GM18868 (cell line): Measurements from ENCODE around the gene LACTBL1.
"Not testable (repeated sequence)": the region's sequence is repeated elsewhere in the genome, so short reads cannot be mapped to it uniquely, and the experiment has no call there.

Source experiments
- ATAC-seq: cut with Tn5 transposase; IDR thresholded peaks from one replicate; pipeline ENCODE4 v1.9.1; 2021; ENCODE audit warnings: mild to moderate bottlenecking, moderate library complexity; ENCODE audit not compliant: unreplicated experiment

LACTBL1 gene

GRCh38 chr1:22945171-22945570 lies 27.5 kb downstream of the LACTBL1 start:
- not testable (repeated sequence) for ATAC-seq

- no peak for ATAC-seq
These were observed 28.2 kb downstream of the LACTBL1 start for GRCh38 chr1:22944346-22945055.

GRCh38 chr1:22941257-22941656 lies 31.4 kb downstream of the LACTBL1 start:
- no peak for ATAC-seq

- no peak for ATAC-seq
These were observed 36.0 kb downstream of the LACTBL1 start for GRCh38 chr1:22936681-22937080.

- no peak for ATAC-seq
These were observed 37.2 kb downstream of the LACTBL1 start for GRCh38 chr1:22935433-22935832.

- ATAC-seq: no peak
These were observed 39.7 kb downstream of the LACTBL1 start for GRCh38 chr1:22932803-22933470.

- ATAC-seq: no peak
These were observed 42.3 kb downstream of the LACTBL1 start for GRCh38 chr1:22930240-22930912.

- ATAC-seq: no peak
These were observed 47.6 kb downstream of the LACTBL1 start for GRCh38 chr1:22925111-22925510.

- no peak for ATAC-seq
These were observed 50.0 kb downstream of the LACTBL1 start for GRCh38 chr1:22922640-22923039.

- ATAC-seq: no peak
These were observed 51.1 kb downstream of the LACTBL1 start for GRCh38 chr1:22921452-22922126.

- no peak for ATAC-seq
These were observed 51.8 kb downstream of the LACTBL1 start for GRCh38 chr1:22920734-22921451.

GRCh38 chr1:22920026-22920733 lies 52.5 kb downstream of the LACTBL1 start:
- no peak for ATAC-seq

- ATAC-seq: no peak
These were observed 53.2 kb downstream of the LACTBL1 start for GRCh38 chr1:22919341-22920025.

GRCh38 chr1:22918644-22919043 lies 54.0 kb downstream of the LACTBL1 start:
- ATAC-seq: no peak

GRCh38 chr1:22917989-22918388 lies 54.7 kb downstream of the LACTBL1 start:
- no peak for ATAC-seq

- no peak for ATAC-seq
These were observed 56.2 kb downstream of the LACTBL1 start for GRCh38 chr1:22916471-22916820.

- ATAC-seq: no peak
These were observed 56.7 kb downstream of the LACTBL1 start for GRCh38 chr1:22915816-22916470.

GRCh38 chr1:22915231-22915630 lies 57.4 kb downstream of the LACTBL1 start:
- ATAC-seq: no peak

- ATAC-seq: no peak
These were observed 57.9 kb downstream of the LACTBL1 start for GRCh38 chr1:22914633-22915217.
